ENCODE data around the gene ERICH6.

Gene ERICH6

DNA sequence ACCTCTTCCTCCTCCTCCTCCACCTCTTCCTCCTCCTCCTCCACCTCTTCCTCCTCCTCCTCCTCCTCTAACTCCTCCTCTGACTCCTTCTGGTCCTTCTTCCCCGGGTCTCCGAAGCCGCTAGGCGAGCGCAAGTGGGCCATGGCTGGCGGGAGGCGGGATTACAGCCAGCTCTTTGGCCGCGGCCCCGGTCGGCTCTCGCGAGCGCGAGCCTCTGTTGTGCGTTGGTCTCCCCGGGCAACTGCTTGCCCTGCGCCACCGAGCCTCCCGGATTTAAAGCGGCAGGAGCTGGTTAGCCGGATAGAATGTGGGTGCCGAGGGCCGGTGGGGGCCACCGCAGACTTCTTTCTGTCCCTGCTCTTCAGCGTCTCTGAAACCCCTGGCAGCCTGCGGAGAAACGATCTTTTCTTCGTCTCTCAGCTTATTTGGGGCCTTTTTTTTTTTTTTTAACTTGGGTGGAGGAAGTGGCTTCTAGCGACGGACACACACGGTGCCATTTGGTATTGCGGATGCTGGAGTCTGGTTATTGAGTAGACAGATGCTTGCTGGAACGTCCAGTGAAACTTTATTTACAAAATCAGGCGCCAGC is at the start of gene ERICH6:
Gene ERICH6, minus strand, starts transcription at position 165 of the 589 bp plus-strand sequence. Its CDS starts 22 bp downstream, at position 143.
- DNase-seq: peak; percentile 89 to 95 (median 95)

DNA sequence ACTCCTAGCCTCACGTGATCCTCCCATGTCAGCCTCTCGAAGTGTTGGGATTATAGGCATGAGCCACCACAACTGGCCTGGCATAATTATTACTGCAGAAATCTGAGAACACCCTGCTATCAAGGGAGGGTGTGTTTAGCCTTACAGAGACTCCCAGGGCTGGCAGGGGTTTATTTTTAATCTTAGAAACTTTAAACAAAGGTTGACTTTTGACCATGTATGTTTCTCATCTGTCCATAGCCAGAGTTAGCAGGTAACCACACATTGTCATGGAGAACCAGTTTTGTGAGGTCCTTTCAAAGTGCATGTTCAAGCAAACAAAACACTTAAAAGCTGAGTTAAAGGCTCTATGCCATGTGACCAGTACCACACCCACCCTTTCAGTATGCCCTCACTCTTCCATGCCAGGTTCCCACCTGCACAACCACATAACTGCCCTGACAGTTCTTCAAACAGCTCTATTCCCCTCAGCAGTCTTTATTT is 48.1 kb upstream of the ERICH6 start:
- no peak for DNase-seq

DNA sequence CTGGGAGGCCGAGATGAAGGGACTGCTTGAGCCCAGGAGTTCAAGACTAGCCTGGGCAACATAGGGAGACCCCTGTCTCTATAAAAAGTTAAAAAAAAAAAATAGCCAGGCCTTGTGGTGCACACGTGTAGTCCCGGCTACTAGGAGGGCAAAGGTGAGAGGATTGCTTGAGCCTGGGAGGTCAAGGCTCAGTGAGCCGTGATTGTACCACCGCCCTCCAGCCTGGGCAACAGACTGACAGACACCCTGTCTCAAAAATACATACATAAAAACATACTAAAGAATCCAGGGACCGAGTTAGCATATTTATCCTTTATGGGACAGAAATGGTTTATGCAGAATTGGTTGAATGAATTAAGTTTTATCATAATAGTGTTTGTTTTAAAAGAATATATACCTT is 45.5 kb upstream of the ERICH6 start:
- no peak for DNase-seq

DNA sequence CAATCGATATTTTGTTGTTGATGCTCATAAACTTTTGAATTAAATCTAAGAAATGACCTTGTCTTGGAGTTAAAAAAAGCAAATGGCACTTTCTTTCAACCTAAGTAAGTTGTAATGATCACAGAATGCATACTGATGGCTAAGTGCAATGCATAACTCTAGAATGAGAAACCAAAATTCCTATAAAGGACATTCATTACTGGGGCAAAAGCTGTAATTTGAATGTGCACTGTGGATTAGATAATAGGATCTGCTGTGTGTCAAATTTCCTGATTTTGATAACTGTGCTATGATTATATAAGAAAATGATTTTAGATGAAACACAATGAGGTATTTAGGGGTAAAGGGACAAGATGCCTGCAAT is 44.9 kb upstream of the ERICH6 start:
- no peak for DNase-seq

DNA sequence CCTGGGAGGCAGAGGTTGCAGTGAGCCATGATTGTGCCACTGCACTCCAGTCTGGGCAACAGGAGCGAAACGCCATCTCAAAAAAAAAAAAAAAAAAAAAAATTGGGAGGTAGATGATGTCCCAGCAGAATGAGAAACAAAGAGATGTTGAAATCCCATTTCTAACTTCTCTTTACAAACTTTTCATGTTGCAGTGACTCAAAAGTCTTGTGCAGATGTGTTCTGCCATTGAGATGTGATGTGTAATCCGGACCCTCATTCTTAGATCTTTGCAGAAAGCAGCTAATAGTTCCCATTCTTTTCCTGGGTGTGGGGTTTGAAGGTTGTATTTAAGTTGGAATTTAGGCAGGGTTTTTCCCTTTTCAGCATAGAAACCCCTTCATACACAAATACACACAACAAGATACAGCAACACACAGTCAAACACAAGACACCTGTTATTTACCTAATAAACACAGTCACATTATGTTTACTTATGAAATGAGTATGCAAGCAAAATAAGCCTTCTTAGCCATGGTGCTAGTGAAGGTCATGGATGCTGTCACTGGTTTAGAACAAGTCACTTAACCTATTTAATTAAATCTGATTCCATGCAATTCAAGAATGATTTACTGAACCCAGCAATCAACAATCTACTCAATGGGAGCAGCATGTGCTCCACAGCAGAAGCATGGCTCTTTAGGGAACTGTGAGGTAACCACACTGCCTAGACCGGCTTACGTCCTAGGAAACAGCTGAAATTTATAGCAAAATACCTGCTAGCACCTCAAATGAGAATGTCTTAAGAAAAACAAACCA is 44.4 kb upstream of the ERICH6 start:
- DNase-seq: peak; percentile 52 to 86 (median 82)

DNA sequence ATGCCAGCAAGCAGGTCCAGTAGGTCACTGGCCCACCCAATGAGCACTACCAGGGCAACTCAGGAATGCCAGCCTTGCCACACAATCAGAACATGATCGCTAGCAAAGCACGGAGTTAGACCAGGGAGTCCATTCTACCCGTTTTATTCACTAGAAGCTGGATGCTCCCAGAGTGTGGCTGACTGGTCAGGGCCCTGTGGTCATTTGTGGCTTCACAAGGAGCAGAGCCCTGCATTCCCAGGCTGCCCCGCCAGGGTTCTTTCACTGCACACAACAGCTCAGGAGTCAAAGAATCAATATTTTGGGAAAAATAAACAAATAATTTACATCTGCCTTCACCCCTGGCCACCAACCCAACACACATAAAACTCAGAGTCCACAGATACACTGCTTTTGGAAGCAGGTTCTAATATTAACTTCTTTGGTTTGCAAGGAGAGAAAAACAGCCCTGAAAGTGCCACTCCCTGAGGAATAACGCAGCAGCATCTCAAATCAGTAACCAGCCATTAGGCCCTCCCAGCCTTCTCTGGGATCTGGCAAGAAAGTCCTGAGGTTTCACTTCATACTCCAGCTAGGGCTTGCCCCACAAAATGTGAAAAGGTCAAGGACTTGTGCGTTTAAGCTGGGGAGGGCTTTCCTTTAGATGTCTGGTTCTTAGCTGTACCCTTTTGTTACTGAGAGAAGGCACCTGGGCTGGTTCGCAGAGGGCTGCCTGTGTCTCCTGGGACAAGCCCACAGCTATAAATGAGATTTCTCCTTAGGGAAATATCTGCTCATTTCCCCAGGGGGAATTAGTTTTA is 43.3 kb upstream of the ERICH6 start:
- no peak for DNase-seq

DNA sequence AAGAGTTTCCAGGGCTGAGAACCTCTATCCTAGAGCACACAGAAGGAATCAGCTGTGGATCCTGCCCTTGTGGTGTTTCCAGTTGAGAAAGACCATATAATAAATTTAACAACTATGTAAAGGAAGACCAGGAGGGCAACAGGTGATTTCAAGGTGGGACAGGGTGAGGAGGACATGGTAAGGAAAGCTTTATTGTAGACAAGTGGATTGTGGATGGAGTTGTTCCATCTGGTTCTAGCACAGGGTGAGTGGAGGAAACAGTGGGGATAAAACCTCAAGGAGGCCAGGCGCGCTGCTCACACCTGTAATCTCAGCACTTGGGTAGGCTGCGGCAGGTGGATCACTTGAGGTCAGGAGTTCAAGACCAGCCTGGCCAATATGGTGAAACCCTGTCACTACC is 42.1 kb upstream of the ERICH6 start:
- no peak for DNase-seq

DNA sequence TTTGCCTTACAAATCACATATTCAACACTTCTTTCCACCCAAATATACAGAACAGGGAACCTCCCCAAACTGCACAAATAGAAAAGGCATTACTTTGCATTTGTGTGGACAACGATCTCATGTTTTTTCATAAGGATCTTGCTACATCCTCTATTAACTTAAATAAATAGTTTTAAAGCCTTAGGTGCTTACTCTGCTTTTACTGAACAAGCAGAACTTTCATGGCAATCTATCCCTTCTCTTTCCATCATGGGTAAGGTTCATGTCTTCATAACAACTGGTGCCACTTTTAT is 41.1 kb upstream of the ERICH6 start:
- no peak for DNase-seq

DNA sequence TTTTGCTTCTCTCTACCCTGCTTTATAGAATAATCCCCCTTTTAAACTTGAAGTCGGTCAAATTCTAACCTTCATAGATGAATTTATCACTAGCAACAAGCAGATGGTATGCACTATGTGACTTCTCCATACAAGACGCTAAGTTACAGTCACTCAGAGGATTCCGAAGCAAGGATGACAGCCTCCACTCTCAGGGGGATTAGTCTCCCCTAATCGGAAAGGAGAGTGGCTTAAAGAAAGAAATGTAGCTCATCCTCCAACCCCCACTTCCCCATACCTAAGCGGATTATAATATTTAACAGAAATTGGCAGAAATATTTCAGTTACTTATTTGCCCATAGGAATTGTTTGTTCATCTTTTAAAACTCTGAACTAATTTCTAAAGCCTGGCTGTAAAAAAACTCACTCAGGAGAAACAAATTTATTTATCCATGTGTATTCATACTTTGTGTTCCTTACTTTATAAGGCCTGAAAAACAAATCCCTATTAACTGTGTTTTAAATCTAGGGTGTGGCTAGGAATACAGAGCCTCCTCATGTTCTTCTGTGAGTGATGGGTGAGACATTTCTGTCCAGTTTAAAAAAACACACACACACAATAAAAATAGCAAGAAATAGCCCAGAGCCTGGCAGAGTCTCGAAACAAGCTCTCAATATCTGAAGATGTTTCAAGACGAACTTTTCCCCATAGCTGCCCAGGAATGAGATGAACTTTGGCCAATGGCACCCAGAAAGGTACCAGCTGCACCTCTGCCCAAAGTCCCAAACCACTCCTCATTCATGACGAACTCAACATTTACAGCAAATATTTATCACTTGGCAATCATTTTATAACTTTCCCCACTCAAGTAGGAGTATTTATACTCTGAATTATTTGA is 40.6 kb upstream of the ERICH6 start:
- DNase-seq: no peak

DNA sequence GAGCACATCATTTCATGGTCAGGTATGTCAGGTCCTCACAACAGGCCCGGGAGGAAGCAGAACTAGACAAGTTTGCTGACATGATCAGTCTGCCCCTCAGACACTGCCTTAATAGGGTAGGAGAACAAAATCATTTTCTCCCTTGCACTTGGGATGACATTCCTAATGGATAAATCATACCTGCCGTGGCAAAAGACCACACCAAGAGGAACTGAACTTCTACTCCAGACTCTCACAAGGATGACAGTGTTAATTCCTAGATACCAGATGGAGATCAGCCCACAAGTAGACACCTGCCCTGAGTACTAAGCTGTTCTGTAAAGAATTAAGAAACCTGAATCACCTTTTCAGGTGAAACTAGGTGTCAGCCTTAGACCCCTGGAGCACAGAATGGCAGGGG is 39.8 kb upstream of the ERICH6 start:
- no peak for DNase-seq

DNA sequence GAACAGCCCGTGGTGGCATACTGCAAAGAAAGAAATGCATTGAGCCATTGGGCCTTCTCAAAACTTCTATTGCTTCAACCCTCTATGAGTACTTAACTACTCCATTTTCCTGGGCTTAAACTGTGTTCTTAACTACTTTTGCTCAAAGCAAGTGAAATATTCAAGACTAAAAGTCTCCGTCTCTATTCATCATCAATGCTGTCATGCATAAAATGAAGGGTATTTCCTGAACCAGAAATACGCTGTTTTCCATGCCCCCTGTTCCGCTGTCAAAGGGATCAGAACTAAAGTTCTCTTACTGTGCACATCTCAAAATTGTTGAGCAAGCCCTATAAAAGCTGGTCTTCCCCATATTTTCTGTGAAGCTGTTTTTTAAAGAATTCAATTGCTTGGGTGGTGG is 39.0 kb upstream of the ERICH6 start:
- no peak for DNase-seq

DNA sequence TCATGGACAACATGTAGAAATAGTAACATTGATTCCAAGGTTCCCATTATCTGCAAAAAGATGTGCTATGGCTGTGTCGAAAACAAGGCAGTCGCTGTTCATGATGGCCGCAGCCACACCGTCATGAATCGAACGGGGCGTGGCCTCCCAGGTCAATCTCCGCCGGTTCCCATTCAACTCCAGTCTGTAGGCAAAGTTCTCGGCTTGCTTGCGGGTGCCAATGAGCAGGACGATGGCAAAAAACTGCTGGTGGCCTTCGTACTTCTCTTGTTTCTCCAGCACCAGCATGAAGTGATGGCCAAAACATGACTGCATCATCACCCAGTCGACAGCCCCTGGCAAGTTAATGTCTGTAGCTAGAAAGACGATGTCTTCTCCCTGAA is 38.4 kb upstream of the ERICH6 start:
- DNase-seq: no peak

DNA sequence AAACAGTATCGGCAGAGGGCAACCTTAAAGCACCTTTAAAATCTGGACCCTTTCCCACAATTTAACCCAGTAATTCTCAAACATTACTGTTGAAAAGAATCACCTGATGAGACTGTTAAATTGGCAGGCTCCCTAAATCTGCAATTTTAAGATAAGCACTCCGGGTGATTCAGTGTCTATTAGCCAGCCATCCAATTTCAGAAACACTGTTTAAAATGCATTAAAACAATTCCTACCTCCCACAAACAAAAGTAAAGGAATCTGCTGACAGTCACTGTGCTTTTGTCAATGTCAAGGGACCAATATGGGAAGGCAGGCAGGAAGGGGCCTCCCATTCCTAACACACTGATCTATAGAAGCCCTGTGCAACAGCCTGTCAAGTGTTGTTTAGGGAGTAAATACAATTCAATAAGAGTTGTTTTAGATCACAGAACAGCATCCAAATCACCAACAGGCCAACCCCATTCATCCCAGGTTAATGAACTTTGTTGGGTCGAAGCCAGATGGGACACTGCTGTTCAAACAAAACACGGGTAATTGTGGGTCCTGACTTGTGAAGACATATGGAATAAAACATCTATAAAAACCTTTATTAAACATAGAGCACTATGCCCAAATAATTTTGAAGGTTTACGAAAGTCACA is 37.9 kb upstream of the ERICH6 start:
- no peak for DNase-seq

DNA sequence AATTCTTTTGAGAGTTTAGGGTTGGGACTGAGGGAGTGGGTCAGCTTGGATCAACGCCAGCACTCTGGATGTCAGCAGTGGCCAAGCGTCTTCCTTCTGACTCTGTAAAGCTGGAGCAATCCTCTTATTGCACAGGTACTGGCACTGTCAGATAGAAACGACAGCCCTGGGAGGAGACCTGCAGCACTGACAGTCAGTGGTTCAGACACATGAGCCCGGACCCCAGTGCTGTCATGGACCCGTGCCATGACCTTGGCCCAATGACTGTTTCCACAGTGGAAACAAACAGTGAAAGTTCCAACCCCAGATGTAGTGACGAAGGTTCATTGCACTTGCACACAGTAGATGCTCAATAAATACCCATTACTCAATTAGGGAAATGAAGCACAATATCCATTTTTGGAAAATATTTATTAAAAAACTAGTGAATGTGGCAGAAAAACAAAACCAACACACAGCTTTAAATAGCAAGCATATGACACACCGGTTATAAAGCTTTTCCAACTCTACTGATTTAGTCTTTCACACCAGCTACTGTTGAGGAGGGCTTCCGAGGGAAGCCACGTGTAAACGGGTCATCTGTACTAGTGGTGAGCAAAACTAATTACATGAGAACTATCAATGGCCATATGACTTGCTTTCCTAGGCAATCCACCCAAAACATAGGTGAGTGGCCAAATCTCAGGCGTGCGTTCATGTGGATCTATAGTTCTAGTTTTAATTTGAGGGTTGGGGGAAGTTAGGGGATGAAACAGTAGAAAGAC is 37.2 kb upstream of the ERICH6 start:
- DNase-seq: no peak

DNA sequence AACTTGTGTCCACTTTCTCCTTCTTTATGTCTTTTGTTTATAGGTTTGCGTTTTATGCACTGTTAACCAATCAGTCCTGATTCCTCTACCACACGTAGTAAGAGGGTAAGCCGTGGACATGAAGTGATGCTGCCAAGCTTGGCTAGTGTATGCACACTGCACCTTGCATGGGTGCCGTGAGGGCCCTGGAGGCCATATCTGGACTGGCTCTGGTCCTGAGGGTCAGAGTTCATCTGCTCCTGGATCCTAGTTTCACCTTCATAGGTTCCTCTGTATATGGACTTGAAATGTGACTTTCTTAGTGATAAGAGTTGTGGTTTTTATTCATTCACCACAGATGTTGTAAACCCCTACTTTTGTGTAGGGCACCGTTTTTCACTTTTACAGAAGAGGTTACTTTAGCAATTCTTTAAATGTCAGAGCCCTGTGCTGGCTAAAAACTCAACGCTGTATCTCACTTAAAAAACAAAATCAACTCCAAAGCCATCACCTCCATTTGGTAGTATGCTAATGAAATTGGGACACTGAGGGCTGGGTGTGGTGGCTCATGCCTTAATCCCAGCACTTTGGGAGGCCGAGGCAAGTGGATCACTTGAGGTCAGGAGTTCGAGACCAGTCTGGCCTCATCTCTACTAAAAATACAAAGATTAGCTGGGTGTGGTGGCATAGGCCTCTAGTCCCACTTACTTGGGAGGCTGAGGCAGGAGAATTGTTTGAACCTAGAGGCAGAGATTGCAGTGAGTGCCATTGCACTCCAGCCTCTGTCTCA is 36.3 kb upstream of the ERICH6 start:
- DNase-seq: no peak

DNA sequence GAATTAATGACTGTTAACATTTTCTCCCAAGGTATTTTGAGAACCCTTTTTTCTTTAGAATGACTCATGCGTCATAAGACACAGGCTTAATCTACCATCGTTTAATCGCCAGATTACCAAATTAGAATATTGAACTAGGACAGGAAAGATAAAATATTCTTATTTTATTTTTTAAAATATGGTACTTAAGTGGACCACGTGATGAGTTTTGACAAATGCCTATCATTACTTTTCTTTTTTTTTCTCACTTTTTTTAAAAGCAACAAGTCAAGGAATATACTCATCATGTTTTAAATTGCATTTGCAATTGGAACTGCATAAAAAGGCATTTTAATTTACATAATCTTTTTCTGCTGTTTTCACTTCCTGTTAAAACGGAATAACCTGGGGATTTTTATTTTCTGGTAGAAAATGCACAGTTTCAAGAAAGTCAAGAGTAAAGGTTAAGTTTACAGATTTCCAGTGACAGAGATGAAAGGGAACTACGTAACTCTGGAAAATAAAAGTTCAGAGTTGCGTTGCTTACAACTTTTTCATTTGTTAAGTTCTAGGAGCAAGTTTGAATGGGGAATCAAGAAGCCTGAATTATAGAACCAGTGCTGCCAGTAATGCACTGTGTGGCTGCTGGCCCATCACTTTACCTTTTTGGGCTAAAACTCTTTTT is 35.6 kb upstream of the ERICH6 start:
- peak; percentile 56 to 91 (median 90) for DNase-seq

DNA sequence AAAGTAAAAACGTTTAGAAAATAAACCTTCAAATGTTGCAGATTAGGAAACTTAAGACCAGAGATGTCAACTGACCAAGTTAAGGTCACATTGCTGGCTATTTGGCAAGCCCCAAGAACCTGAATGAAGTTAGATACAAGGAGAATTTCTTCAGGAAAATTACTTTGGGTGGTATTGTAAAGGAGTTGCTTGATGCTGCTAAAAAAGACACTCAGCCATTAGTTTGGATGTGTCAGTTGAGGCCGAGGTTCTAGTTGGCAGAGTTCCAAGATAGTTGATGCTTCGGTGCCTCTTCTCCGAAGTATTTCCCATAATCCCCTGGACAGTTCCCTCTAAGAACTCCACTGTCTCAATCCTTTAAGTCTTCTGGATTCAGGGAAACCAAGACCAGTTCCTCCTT is 35.0 kb upstream of the ERICH6 start:
- no peak for DNase-seq

DNA sequence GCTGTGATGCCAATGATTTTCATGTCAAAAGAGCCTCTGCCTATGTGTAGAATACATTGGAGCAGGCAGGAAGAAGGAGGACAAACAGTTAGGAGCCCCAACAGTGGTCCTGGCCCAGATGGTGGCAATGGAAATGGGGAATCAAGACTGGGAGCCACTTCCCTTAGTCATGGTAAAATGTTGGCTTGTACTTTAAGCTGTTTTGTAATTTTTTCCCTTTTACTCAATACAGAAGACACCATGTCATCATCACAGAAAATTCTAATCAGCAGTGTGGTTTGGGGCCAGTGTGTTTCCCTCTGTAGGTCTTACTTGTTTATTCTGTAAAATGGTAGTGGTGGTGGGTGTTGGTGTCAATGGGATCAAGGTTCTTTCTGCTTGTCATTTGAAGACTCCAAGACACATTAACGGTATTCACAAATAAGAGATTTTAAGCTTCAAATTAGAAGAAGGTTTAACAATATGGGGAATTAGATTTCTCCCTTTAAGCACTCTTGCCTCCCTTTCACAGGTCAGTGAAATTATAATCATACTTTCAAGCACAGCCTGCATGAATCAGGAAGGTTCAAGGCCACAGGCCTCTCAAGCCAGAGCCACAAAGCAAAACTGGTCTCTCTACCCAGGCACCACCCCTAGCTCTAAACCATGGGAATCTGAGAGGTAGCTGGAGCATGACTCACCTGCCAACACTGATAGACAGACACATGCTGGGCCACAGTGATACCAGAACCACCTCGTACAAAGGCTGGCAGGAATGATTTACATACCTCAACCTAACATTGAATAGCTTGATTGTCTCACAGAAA is 34.4 kb upstream of the ERICH6 start:
- peak; percentile 66 to 90 (median 89) for DNase-seq

Data from suppressor macrophage treated with lipopolysaccharide for 1 hour (primary cell).